B cell (primary cell): ENCODE measurements around the gene DHX40.

Experiments
- EZH2 ChIP-seq: IDR thresholded peaks from 2 replicates; pipeline ENCODE4 v1.6.1; 2012; ENCODE audit warnings: borderline replicate concordance, low read depth, mild to moderate bottlenecking, moderate library complexity, low read length; ENCODE audit not compliant: insufficient read depth, poor library complexity, severe bottlenecking
- TF ChIP-seq, protein P1 (sequence below): fragments of 200-600 bp; IDR thresholded peaks from one replicate; pipeline ENCODE4 v1.8.0; 2022; ENCODE audit warnings: antibody characterized with exemption, mild to moderate bottlenecking

DNA sequence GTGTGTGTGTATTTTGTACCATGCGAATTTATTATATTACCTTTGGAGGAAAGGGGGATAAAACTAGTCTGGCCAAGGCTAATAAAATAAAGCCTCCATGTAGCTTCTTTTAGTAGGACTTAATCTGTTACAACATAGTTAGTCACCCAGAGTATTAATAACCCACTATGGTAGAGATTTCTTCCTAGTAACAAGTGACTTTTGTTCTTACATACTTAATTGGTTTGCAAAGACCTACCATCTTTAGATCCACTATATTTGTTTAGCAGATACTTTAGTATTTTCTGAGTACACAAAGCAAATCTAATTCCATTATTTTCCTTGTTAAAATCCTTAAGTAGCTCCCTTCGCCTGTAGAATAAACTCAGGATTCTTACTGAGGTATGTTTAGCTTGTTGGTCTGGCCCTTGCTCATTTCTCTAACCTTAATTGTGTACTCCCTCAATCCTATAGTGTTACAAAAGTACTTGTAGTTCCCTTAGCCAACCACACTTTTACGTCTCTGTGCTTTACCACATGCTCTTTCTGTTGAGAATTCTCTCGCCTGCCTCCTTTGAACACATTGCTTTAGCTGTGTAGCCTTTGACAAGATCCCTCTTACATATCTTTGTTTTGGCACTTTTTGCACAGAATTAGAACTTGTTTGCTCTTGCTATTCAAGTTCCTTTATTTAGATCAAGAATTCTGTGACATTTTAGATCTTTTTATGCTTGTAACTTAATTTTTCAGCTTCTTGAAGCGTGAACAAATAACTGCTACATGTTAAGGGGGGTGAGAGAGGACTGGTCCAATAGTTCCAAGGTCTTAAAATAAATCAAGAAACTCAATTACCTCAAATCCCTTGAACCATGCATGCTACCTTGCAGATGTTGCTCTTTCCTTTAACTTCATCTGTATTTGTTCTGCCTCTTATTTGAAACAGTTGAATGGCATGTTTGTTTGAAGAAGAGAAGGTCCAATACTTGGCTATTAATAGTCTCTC lies 78.0 kb downstream of the DHX40 start:
- TF ChIP-seq, protein P1, sequence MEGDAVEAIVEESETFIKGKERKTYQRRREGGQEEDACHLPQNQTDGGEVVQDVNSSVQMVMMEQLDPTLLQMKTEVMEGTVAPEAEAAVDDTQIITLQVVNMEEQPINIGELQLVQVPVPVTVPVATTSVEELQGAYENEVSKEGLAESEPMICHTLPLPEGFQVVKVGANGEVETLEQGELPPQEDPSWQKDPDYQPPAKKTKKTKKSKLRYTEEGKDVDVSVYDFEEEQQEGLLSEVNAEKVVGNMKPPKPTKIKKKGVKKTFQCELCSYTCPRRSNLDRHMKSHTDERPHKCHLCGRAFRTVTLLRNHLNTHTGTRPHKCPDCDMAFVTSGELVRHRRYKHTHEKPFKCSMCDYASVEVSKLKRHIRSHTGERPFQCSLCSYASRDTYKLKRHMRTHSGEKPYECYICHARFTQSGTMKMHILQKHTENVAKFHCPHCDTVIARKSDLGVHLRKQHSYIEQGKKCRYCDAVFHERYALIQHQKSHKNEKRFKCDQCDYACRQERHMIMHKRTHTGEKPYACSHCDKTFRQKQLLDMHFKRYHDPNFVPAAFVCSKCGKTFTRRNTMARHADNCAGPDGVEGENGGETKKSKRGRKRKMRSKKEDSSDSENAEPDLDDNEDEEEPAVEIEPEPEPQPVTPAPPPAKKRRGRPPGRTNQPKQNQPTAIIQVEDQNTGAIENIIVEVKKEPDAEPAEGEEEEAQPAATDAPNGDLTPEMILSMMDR = no peak
- TF ChIP-seq EZH2 = no peak
